Globus pallidus (tissue), 1 donor: Measurements from ENCODE around the gene NEURL1B.

Experiments used
- DNase-seq: peaks from one replicate; pipeline ENCODE4 v3.0.0-alpha.2; 2015; ENCODE audit warnings: low spot score

NEURL1B gene

DNA sequence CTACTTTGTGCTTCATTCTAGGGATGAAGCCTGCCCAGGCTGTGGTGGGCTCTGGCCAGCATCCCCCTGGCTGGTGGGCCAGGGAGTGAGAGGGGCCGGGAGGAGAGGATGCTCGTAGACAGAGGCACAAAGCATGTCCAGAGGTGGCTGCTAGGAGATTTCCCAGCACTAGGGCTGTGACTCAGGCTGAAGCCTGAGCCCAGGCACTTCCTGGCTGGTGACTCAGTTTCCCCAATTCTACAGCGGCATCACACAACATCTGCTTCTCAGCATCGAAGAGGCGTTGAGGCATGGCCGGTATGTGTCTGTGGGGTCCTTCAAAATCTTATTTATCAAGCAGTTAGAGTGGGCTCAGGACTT, 74.3 kb downstream of the NEURL1B start:
- DNase-seq, result no peak

DNA sequence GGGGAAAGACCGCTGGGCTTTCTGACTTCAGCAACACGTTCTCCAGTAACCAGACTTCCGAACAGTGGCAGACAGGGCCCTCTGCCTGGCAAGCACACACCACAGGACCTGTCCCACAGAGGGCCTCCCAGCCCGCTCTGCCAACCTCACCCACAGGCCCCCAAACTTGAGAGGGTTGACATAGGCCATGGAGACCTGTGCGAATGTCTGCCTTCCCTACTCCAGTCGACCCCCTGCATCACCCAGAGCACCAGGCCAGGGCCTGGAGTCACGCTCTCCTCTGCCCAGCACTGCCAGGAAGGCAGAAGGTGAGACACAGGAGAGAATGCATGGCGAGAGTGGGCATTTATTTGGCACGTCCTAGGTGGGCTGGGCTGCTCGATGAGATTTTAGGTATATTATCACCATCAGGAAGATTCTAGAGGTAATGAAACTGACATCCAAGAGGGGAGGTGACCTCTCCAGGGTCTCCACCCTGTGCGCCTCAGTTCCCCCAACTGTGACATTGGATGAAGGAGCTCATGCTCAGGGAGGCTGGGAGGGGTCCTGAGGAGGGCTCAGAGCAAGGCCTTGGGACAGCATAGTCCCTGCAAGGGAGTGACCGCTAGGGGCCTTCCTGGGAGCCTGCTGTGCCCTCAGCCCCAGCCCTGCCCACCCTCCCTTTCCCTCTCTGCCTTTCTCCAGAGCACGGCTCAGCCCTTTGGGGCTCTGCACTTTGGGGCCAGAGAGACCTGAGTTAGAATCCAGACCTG, 75.0 kb downstream of the NEURL1B start:
- no peak for DNase-seq

DNA sequence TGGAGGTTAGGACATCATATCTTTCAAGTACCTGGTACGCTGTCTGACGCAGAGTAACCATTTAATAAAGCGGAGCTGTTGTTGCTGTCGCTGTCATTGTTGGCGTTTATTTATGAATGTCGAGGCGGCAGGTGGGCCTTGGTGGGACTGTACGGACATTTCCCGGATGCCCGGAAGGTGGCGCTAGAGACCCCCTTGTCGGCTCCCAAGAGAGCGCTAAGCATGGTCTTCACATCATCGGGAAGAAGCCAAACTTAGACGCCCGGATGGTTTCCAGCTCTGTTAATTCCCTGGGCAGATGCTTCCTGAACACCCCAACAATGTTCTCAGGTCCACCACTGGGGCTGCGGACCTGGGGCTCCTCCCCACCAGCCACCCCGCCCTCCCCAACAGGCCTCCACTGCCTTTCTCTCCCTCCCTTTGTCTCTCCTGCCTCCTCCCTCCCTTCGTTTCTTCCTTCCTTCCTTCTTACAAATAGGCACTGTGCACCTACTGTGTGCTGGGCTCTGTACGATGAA, 75.8 kb downstream of the NEURL1B start:
- DNase-seq, result peak; percentile 74

DNA sequence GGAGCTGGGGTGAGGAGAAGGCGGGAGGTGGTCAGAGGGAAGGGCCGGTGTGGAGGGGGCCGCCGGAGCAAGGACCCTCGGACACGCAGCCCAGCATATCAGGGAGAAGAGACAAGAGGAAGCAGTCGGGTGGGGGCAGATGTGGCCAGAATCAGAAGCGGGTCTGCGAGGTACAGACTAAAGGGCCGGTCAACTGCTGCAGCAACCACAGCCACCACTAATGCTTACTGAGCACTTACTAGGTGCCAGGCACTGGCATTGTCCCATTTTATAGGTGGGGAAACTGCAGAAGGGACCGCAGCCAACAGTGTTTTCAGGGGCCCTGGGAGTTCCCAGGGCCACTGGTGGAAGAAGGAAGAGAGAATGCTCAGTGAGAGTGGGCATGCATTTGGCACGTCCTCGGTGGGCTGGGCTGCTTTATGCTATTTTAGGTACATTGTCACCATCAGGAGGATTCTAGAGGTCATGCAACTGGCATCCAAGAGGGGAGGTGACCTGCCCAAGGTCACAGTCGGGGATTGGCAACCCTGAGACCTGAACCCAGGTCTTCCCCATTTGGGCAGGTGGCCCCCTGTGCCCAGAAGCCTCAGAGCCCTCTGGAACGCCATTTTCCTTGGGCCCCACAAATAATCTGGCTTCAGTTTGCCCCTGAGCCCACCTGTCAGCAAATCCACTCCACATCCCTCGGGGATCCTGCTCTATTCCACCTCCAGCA, 76.6 kb downstream of the NEURL1B start:
- no peak for DNase-seq

DNA sequence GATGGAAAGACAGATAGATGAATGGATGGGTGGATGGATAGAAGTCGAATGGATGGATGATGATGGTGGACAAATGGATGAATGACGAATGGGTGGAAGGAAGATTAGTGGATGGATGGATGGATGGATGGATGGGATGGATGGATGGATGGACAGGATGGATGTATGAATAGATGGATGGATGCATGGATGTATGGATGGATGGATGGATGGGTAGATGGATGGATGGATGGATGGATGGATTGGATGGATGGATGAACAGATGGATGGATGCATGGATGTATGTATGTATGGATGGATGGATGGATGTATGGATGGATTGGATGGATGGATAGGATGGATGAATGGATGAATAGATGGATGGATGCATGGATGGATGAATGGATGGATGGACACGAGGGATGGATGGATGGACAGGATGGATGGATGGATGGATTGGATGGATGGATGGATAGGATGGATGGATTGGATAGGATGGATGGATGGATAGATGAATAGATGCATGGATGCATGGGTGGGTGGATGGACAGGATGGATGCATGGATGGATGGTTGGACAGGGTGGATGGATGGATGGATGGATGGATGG, 77.6 kb downstream of the NEURL1B start:
- DNase-seq, result no peak

DNA sequence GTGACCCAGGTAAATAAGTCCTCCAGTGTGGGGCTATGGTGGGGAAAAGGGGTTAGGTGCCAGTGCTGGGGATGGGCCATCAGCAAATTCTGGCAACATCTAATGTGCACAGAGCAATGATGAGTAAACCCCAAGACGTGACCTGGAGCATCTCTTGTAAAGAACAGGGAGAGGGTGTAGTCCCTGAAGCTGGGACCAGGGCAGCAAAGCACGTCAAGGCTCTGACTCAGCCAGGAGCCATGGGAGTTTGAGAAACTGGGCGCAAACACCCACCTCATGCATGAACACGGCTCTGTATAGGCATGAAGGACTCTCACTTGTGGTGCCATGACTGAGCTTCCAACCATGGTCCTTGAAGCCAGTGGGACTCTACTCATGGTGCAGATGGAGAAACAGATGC, 78.1 kb downstream of the NEURL1B start:
- DNase-seq, result no peak

DNA sequence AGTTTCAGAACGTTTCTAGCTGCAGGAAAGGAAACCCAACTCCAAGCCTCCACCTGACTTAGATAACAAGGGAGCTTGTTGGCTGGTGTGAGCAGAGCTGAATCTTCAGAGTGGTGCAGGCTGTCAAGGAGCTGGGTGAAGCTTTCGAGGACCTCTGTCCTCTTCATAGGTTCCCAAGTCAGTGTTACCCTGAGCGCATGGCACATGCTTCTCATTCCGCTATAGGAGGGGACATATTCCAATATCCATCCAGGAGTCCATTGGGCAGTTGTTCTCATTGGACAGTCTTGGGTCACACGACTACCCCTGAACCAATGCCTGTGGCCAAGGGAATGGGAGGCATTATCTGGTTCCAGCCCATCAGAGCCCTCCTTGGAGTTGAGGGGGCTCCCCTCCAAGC, 79.6 kb downstream of the NEURL1B start:
- DNase-seq, result no peak

DNA sequence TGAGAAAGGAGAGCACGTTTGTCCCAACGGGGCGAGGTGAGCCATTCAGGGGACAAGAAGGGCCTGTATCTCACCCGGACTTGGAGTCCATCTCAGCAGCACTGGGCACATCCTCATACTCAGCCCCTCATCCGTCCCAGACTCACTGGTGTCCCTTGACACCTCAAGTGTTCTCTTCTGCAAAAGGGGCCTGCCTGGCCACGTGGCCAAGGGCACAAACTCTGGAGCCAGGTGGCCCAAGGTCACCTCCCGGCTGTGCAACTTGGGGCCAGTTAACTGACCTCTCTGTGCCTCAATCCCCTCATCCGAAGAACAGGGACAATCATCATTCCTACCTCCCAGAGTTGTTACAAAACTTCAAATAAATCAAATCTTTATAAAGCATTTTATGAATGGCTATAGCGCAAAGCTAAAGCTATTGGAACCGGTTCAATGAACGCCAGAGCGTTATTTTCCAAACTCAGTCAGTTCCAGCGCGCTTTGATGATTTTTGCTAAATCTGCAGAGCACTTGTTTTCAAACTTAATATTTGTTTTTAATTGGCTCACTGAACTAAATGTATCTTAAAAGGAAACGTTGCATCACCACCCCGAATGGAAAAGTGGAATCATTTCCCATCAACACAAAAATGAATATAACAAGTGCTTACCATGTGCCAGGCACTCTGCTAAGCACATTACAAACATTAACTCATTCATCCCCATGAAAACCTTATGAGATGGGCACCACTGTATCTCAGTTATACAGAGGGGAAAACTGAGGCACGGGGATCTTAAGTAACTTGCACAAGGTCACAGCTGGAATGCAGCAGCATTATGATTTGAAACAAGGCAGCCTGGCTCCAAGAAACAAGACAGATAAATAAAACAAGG, 80.6 kb downstream of the NEURL1B start:
- DNase-seq, result no peak

DNA sequence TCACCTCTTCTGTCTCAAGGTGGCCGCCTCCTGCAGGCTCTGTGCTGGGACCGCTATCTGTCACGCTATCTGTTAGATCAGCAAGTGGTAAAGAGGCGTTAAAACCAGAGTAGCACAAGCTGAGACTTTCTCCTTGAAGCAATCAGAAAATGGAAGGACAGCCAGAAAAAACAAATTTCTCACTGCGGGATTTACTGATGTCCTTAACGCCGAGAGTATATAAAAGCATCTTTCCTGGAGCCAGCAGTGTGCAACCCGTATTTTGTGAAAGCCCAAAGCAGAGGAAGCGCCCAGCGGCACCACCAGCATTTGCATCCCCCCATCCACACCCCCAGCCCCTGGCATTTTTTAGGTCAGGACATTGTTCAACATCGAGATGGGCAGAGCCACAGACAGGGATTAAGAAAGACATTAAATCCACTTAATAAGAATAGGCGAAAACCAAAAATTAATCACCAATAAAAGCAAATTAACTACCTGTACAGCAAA, 81.3 kb downstream of the NEURL1B start:
- no peak for DNase-seq

DNA sequence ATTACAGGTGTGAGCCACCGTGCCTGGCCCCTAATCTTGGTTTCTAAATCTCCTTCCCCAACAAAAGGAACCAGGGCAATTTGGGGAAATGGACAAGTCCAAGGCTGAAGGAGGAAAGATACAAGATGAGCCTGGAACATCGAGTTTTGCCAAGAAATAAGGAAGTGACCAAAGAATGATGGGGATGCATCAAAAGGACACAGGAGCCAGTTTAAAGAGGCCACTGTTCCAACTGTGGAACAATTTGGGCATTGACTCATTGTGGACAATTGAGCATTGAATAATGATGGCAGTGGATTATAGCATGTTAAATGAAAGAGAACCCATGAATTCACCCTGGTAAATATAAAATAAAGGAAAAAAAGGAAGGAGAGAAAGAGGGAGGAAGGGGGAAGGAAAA, 82.4 kb downstream of the NEURL1B start:
- DNase-seq, result peak; percentile 84

DNA sequence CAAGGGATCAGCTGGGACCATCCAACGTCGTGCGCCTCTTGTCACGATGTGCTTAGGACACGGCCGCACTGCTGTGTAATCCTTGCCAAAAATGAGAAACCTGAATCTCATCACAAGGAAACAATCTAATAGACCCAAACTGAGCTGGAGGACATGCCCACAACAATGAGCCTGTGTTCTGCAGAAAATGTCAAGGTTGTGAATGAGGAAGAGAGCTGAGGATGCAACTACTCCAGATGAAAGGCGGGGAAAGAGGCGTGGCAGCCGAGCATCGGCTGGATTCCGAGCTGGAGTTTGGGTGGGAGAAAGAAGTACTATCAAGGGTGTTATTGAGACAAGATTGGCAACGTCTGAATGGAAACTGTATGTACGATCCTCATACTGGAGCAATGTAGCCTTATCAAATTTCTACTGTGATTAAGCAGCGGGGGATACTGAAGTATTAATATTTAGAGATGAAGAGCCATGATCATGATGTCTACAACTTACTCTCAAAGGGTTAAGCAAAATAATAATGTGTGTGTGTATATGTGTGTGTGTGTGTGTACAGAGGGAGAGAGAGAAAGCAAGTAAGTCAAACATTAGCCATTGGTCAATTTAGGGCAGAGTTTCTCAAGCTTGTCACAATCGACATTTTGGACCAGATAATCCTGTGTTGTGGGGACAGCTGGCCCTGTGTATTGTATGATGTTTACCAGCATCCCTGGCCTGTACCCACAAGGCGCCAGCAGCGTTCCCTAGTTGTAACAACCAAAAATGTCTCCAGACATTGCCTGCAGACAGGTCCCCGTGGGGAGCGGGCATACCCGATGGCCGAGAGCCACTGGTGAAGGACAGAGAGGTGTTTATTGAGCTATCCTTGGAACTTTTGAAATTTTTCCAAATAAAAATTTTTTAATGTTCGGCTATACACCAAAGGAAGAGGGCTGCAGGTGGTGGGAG, 83.5 kb downstream of the NEURL1B start:
- DNase-seq, result peak; percentile 82

DNA sequence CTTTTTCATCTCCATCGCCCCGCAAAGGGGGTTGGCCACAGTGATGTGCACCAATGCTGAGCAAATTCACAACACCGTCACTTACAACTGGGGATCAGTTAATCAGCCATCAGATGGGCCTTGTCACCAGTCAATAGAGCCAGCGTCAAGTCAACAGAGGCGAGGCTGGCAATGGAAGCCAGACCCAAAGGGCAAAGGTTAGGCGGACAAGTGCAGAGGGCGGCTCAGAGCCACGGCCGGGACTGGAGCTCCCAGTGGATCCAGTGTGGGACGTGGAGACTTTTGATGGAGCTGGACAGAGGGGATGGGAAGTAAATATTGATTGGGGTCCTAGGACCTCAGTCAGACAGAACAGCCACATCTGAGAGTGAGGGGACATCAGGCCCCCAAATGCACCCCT, 84.2 kb downstream of the NEURL1B start:
- DNase-seq, result no peak

DNA sequence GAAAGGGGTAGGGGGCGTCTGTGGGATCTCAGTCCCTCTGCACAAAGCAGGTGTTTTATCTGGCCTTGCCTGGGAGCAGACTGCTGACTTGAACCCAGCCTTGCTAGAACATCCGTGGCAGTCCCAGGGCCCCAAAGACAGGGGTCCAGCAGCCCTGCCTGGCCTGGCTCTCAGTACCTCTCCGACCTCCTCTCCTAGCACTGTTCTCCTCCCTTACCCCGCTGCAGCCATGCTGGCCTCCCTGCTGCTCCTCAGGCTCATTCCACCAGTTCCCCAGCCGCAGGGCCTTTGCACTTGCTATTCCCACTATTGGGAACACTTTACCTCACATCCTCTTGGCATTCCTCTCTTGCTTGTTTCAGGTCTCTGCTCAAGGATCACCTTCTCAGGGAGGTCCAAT, 84.7 kb downstream of the NEURL1B start:
- DNase-seq, result no peak

DNA sequence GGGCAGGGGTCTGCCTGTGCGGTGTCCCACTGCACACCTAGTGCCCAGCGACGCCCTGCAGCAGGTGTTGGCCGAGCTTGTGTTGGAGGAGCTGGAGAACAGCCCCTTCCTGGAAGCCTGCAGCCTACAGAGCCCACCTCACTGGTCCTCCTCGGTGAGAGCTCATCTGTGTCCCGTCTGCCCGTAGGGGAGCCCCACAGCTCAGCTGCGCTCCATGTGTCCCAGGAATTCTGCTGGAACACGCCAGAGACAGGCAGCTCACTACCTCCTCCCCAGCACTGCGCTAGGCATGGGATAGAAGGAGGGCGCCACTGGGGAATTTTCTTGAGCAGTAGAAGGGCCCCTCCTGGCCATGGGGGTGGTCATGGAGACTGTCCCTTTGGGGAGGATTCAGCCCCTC, 85.9 kb downstream of the NEURL1B start:
- DNase-seq, result no peak

DNA sequence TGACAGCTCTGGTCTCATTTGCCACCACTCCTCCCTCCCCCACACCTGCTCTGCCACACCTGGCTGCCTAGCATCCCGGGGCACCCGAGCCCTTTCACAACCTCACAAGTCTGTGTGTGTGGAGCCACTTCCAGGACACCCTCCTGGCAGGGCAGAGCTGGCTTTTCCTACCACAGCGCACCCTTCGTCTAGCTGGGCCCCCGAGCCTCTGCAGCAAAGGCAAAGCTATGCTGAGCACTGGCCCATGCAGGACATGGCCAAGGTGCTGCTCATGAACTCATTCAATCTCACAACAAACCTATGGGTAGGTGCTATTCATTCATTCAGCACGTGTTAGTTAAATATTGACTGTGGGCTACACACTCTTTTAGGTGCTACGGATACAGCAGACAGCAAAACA, 86.5 kb downstream of the NEURL1B start:
- no peak for DNase-seq

DNA sequence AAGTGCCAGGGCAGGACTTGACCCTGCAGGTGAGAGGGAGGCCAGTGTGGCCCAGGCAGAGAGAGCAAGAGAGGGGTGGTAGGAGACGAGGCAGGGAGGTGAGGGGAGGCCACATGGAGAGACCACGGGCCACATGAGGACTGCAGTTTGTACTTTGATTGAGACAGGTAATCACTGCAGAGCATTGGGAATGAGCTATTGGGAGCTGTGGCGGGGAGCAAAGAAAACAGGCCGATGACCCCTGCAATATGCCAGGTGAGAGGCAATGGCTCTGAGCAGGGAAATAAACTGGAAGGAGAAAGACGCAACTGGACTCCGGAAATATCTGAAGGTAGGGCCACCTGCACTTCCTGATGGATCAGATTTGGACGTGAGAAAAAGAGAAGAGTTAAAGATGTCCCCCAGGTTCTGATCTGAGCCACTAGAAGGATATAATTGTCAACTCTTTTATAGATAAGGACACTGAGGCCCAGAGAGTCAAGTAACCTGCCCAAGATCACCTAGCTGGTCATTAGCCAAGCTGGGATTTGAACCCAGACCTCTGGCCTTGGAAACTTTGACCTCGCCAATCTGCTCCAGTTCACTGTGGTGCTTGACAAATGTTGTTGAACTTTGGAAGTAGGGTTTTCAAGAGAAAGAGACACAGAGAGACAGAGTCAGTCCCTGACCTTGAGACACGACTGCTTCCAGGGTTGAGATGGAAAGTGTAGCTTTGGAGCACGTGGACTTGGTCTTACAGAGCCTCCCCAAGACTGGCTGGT, 87.6 kb downstream of the NEURL1B start:
- no peak for DNase-seq

DNA sequence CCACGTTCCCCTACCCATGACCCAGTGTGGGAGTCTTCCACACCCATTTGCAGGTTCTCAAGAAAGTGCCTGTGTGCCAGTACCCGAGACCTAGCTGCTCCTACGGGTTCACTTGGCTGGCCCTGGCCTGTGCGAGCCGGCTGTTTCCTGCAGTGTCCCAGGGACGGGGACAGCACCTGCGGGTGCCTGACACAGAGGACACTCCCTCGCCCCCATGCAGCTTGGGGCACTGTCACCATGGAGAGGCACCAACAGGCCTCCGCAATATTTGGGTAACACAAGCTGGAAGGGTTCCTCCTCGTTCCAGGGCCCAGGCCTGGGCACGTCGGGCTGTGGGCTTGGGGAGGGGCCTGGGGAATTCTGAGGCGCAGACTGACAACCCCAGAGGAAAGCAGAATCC, 88.5 kb downstream of the NEURL1B start:
- DNase-seq, result no peak

DNA sequence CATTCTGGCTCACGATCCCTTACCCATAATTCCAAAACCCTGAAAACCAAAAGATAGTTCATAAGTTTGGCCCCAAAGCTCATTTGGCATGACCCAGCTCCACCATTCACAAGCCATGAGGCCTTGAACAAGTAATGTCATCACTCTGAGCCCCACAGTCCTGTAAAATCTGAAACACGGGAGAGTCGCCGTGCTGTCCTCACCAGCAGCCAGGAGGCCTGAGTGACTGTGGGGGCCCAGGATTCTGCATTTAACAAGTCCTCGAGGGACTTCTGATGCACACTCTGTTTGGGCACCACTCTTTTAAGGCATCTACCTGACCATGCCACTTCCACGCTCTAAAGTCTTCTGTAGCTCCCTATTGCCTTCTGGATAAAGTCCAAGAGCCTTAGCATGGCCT, 89.2 kb downstream of the NEURL1B start:
- DNase-seq, result no peak

DNA sequence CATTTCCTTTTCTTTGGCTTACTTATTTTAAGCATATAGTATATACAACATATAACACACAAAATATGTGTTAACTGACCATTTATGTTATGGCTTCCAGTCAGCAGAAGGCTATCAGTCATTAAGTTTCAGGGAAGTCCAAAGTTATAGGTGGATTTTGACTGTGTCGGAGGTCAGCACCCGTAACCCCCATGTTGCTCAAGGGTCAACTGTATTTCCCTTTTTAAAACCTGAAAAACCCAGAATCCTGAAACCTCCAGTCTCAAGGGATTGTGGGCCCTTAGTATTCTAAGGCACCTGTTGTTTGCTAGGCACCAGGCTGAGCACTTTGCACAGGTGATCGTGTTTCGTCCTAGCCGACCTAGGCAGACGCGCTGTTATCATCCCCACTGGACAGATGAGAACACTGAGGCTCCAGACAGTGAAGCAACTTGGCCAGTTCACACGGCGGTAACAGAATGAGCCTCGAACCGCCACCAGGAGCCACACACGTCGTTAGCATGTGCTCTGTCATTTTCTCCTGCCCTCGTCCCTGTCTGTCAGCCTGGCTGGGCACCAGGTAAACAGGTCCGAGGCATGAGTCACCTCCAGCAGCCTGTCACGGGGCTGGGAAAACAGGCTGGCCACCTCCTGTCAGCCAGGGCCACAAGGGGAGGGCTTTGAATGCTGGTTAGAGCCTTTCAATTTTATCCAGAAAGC, 90.1 kb downstream of the NEURL1B start:
- DNase-seq, result no peak

DNA sequence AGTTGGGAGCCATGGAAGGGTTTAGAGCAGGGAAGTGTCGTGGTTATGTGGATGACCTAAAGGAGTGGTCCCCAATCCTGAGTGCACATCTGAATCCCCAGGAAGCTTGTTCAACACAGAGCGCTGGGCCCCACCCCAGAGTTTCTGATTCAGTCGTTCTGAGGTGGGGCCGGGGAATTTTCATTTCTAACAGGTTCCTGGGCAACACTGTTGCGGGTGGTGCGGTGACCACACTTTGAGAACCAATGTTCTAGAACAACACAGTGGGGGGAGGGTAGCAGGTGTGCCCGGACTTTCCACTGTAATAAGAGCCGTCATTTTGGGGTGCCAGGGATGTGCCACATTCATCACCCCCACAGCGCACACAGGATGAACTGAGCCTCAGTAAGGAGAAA, 90.6 kb downstream of the NEURL1B start:
- no peak for DNase-seq
